ENCODE measurements around the gene LEFTY1.

LEFTY1 gene

DNA sequence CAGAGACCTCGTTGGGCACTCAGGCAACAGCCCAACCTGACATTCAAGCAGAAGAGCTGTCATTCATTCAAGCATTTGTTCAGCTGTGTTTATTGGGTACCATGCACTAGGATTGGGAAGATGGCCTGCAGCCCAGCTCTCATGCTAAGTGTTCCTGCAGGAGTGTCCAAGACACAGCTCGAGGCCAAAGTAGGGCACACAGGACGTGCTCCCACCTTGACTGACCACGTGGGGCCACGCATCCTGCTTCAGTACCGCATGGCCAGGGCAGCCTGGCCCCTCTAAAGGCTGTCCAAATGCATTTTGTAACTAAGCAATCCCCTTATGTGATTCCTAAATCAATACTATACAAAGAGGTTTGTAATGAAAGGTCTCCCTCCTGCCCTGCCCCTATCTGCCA lies 25.4 kb upstream of the LEFTY1 start:
- H3K4me1 ChIP-seq (ENCODE audit: control insufficient read depth in 1 of 2, insufficient read depth in 2 of 2, low read length in 2 of 2) = peaks cover 0 to 11% of the 10 kb centered on the region in 2 donors
- no peak overlapping the region for H3K4me3 ChIP-seq (ENCODE audit: low read depth in 1 of 2, low read length in 2 of 2)
- no peaks in the 10 kb centered on the region for H3K9me3 ChIP-seq (ENCODE audit: control insufficient read depth in 1 of 2, low read length in 2 of 2)
- H3K36me3 ChIP-seq (ENCODE audit: control insufficient read depth in 1 of 2, insufficient read depth in 2 of 2, low read length in 2 of 2) = peaks cover 13 to 15% of the 10 kb centered on the region in 2 donors
- no peaks in the 10 kb centered on the region for H3K27me3 ChIP-seq (ENCODE audit: low read depth, low read length)
- H3K27ac ChIP-seq (ENCODE audit: low read length) = no peak overlapping the region

DNA sequence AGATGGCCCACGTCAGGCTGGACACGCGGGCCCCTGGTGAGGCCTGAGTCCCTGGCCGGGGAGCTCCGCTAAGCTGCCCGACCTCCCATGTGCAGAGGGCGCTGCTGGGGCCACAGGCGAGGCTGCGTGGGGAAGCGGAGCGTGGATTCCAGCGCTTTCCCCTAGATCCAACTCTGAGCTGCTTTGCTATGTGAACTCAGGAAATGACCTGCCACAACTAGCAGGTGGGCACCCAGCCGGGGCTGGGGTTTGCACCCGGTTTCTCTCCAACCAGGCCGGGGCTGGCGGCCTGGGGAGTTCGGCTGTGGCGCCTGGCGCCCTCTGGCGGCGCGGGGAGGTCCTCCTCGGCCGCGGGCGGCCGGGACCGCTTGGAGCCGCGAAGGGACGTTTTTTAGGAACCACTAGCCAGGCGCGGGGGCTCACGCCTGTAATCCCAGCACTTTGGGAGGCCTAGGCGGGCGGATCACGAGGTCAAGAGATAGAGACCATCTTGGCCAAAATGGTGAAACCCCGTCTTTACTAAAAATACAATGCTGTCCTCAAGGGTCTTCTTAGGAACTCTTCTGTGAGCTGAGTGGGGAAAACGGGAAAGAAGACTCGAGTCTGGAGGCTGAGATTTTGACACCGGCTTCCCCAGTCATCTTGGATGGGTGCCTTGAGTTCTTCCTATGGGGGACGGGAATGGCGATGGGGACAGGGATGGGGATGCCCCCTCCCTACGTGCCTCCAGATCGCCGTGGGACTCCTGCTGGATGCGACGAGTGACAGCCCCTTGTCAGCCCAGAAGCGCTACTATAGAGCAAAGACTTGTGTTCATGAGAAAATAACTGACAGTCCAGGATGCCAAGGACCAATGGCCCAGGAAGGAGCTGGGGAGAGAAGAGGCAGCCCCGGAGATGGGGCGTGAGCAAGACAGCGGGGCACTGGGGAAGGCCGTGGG lies 22.5 kb upstream of the LEFTY1 start:
- Histone ChIP-seq H3K36me3 (ENCODE audit: control insufficient read depth in 1 of 2, insufficient read depth in 2 of 2, low read length in 2 of 2) (peaks cover 0 to 2% of the 10 kb centered on the region in 2 donors), H3K4me3 (ENCODE audit: low read depth in 1 of 2, low read length in 2 of 2) (no peak overlapping the region), H3K27ac (ENCODE audit: low read length) (no peak overlapping the region), H3K9me3 (ENCODE audit: control insufficient read depth in 1 of 2, low read length in 2 of 2) (no peaks in the 10 kb centered on the region), H3K27me3 (ENCODE audit: low read depth, low read length) (no peaks in the 10 kb centered on the region), H3K4me1 (ENCODE audit: control insufficient read depth in 1 of 2, insufficient read depth in 2 of 2, low read length in 2 of 2) (peaks cover 0 to 10% of the 10 kb centered on the region in 2 donors)

DNA sequence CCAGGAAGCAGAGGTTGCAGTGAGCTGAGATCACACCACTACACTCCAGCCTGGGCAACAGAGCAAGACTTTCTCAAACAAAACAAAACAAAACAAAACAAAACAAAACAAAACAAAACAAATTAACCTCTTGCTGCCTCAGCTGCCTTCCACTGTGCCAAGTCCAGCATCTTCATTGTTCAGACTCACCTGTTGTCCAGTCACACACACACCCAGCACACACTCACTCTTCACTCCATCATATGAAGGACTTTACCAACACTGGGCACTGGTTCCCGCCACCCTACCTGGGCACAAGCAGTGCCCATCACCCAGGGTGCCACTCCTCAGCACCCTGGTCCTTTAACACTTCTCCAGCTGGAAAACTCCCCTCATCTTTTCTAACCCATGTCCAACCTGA lies 20.5 kb upstream of the LEFTY1 start:
- Histone ChIP-seq H3K27me3 (ENCODE audit: low read depth, low read length) (no peaks in the 10 kb centered on the region), H3K9me3 (ENCODE audit: control insufficient read depth in 1 of 2, low read length in 2 of 2) (no peaks in the 10 kb centered on the region), H3K4me3 (ENCODE audit: low read depth in 1 of 2, low read length in 2 of 2) (no peak overlapping the region), H3K4me1 (ENCODE audit: control insufficient read depth in 1 of 2, insufficient read depth in 2 of 2, low read length in 2 of 2) (peaks cover 0 to 10% of the 10 kb centered on the region in 2 donors), H3K27ac (ENCODE audit: low read length) (no peak overlapping the region), H3K36me3 (ENCODE audit: control insufficient read depth in 1 of 2, insufficient read depth in 2 of 2, low read length in 2 of 2) (no peaks in the 10 kb centered on the region)

DNA sequence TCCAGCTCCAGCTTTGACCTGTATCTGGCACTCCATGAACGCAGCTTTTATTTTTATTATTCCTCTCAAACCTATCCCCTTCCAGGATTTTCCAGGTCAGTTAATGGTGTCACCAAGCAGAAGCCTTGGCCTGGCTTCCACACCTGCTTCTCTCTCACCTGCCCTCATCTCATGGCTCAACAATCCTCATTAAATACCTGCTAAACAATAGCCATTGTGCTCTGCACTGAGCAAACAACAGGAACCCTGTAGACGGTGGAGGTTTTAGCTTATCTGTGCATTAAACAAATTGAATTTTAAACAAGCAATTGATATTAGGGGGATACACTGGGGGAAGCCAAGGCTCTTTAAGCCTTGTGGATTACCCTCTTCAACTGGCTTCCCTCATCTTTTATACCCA lies 19.8 kb upstream of the LEFTY1 start:
- Histone ChIP-seq H3K27me3 (ENCODE audit: low read depth, low read length) (no peaks in the 10 kb centered on the region), H3K4me1 (ENCODE audit: control insufficient read depth in 1 of 2, insufficient read depth in 2 of 2, low read length in 2 of 2) (peaks cover 0 to 10% of the 10 kb centered on the region in 2 donors), H3K36me3 (ENCODE audit: control insufficient read depth in 1 of 2, insufficient read depth in 2 of 2, low read length in 2 of 2) (no peaks in the 10 kb centered on the region), H3K27ac (ENCODE audit: low read length) (no peak overlapping the region), H3K4me3 (ENCODE audit: low read depth in 1 of 2, low read length in 2 of 2) (no peak overlapping the region), H3K9me3 (ENCODE audit: control insufficient read depth in 1 of 2, low read length in 2 of 2) (no peaks in the 10 kb centered on the region)

DNA sequence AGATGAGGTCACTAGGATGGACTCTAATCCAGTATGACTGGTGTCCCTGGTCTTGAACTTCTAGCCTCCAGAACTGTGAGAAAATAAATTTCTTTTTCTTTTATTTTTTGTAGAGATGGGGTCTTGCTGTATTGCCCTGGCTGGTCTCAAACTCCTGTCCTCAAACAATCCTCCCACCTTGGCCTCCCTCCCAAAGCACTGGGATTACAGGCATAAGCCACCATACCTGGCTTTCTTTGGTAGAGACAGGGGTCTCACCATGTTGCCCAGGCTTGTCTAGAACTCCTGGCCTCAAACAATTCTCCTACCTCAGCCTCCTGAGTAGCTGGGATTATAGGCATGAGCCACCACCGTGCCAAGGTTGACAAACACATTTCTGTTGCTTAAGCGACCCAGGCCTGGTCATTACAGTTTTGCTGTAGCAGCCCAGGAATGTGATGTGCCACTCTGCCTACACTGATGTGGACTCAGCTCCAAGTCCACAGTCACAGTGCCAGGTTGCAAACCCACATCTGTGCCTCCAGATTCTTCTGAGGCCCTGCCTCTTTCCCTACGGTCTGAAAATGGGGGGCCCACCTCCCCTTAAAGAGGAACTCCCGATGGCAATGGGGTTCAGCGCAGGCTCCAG lies 19.2 kb upstream of the LEFTY1 start:
- peaks cover 0 to 10% of the 10 kb centered on the region in 2 donors for H3K4me1 ChIP-seq (ENCODE audit: control insufficient read depth in 1 of 2, insufficient read depth in 2 of 2, low read length in 2 of 2)
- H3K9me3 ChIP-seq (ENCODE audit: control insufficient read depth in 1 of 2, low read length in 2 of 2) = no peaks in the 10 kb centered on the region
- no peak overlapping the region for H3K27ac ChIP-seq (ENCODE audit: low read length)
- no peak overlapping the region for H3K4me3 ChIP-seq (ENCODE audit: low read depth in 1 of 2, low read length in 2 of 2)
- no peaks in the 10 kb centered on the region for H3K36me3 ChIP-seq (ENCODE audit: control insufficient read depth in 1 of 2, insufficient read depth in 2 of 2, low read length in 2 of 2)
- H3K27me3 ChIP-seq (ENCODE audit: low read depth, low read length) = no peaks in the 10 kb centered on the region

DNA sequence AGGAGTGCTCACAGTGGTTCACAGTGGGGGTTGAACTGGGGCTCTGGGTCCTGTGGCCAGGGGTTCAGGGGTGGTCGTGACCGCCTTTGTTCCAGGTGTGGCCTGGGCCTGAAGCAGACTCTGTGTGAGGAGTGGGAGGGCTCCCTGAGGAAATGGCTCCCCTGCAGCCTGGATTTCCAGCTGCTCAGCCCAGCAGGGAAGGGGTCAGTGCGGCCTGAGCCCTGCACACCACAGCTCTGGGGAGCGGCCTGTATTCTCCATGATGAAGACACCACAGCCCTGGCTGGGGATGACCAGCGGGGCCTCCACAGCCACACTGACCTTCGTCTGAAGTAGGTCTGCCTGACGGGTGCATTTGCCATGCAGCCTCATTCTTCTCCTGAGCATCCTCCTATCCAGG lies 18.4 kb upstream of the LEFTY1 start:
- Histone ChIP-seq H3K9me3 (ENCODE audit: control insufficient read depth in 1 of 2, low read length in 2 of 2) (no peaks in the 10 kb centered on the region), H3K4me3 (ENCODE audit: low read depth in 1 of 2, low read length in 2 of 2) (no peak overlapping the region), H3K27me3 (ENCODE audit: low read depth, low read length) (no peaks in the 10 kb centered on the region), H3K4me1 (ENCODE audit: control insufficient read depth in 1 of 2, insufficient read depth in 2 of 2, low read length in 2 of 2) (peaks cover 0 to 10% of the 10 kb centered on the region in 2 donors), H3K36me3 (ENCODE audit: control insufficient read depth in 1 of 2, insufficient read depth in 2 of 2, low read length in 2 of 2) (no peaks in the 10 kb centered on the region), H3K27ac (ENCODE audit: low read length) (no peak overlapping the region)

DNA sequence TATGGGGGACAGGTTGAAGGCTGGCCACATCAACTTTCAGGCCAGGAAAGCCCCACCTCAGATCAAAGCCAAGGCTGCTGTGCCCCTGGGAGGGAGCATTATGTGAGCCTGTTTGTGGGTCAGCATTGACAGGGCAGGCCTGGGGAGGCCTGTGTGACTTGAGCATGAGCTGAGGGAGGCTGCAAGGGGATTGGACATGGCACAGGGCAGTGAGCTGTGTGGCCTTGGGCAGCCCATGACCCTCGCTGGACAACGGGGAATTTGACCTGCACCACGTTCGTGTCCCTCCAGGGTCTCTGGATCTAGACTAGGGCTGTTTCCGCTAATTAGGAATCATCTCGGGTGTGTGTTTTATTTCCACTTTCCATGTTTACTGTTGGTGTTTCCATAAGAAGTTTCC lies 17.5 kb upstream of the LEFTY1 start:
- Histone ChIP-seq H3K9me3 (ENCODE audit: control insufficient read depth in 1 of 2, low read length in 2 of 2) (no peaks in the 10 kb centered on the region), H3K4me3 (ENCODE audit: low read depth in 1 of 2, low read length in 2 of 2) (no peak overlapping the region), H3K36me3 (ENCODE audit: control insufficient read depth in 1 of 2, insufficient read depth in 2 of 2, low read length in 2 of 2) (no peaks in the 10 kb centered on the region), H3K4me1 (ENCODE audit: control insufficient read depth in 1 of 2, insufficient read depth in 2 of 2, low read length in 2 of 2) (peaks cover 0 to 7% of the 10 kb centered on the region in 2 donors), H3K27ac (ENCODE audit: low read length) (no peak overlapping the region), H3K27me3 (ENCODE audit: low read depth, low read length) (no peaks in the 10 kb centered on the region)

DNA sequence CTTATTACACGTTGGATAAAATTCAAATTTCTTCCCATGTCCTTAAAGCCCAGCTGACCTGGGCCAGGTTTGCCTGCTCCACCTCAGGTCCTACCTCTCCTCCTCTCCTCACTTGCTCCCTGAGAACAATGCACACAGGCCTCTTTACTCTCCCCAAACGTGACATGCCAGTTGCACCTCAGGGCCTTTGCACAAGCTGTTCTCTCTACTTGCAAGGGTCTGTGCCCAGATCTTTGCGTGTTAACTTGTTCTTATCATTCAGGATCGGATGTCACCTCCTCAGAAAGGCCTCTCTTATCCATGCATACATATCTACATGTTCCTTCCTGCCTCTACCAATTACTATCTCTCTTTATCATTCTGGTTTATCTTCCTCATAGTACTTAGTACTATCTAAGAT lies 14.7 kb upstream of the LEFTY1 start:
- H3K27ac ChIP-seq (ENCODE audit: low read length) = no peak overlapping the region
- H3K4me3 ChIP-seq (ENCODE audit: low read depth in 1 of 2, low read length in 2 of 2) = no peak overlapping the region
- H3K27me3 ChIP-seq (ENCODE audit: low read depth, low read length) = no peaks in the 10 kb centered on the region
- H3K4me1 ChIP-seq (ENCODE audit: control insufficient read depth in 1 of 2, insufficient read depth in 2 of 2, low read length in 2 of 2) = no peaks in the 10 kb centered on the region
- H3K36me3 ChIP-seq (ENCODE audit: control insufficient read depth in 1 of 2, insufficient read depth in 2 of 2, low read length in 2 of 2) = no peaks in the 10 kb centered on the region
- no peaks in the 10 kb centered on the region for H3K9me3 ChIP-seq (ENCODE audit: control insufficient read depth in 1 of 2, low read length in 2 of 2)

DNA sequence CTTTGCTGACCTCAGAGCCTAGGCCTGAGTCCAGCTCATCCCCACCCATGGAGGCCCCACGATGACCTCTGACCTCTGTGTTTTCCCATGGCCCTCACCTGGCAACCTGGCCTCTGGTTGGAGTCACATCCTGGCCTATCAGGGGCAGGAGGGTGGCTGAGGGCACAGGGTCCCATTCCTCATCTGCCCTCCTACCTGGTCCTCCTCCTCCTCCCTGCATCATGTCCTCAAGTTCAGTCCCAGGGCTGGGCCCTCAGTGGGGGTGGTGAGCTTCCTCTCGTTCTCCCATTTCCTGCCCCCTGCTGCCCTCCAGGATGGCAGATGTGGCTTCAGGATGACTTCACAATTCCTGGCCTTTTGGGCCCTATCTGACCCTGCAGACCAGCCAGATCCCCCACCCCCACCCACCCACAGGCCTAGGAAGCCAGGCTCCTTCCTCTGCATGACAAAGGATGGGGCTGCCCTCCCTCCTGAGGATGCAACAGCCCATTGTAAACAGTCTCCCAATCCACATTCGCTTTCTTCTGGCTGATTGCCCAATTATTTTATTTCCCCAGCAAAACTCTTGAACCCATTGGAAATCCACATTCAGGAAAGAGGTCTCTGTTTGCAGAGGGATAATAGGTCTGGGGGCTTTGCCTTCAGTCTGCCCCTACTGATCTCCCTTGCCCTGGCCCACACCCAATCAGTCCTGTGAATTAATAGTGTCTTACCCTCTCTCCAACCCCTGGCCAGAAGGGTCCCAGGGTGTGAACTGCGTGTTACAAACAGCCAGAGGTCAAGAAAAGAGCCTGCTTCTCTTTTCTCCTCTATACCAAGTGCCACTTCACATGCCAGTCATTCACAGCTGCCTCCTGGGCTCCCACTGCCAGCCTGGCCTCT lies 10.3 kb upstream of the LEFTY1 start:
- Histone ChIP-seq H3K4me3 (ENCODE audit: low read depth in 1 of 2, low read length in 2 of 2) (no peak overlapping the region), H3K9me3 (ENCODE audit: control insufficient read depth in 1 of 2, low read length in 2 of 2) (no peaks in the 10 kb centered on the region), H3K36me3 (ENCODE audit: control insufficient read depth in 1 of 2, insufficient read depth in 2 of 2, low read length in 2 of 2) (no peaks in the 10 kb centered on the region), H3K4me1 (ENCODE audit: control insufficient read depth in 1 of 2, insufficient read depth in 2 of 2, low read length in 2 of 2) (peaks cover 0 to 4% of the 10 kb centered on the region in 2 donors), H3K27ac (ENCODE audit: low read length) (no peak overlapping the region), H3K27me3 (ENCODE audit: low read depth, low read length) (no peaks in the 10 kb centered on the region)

DNA sequence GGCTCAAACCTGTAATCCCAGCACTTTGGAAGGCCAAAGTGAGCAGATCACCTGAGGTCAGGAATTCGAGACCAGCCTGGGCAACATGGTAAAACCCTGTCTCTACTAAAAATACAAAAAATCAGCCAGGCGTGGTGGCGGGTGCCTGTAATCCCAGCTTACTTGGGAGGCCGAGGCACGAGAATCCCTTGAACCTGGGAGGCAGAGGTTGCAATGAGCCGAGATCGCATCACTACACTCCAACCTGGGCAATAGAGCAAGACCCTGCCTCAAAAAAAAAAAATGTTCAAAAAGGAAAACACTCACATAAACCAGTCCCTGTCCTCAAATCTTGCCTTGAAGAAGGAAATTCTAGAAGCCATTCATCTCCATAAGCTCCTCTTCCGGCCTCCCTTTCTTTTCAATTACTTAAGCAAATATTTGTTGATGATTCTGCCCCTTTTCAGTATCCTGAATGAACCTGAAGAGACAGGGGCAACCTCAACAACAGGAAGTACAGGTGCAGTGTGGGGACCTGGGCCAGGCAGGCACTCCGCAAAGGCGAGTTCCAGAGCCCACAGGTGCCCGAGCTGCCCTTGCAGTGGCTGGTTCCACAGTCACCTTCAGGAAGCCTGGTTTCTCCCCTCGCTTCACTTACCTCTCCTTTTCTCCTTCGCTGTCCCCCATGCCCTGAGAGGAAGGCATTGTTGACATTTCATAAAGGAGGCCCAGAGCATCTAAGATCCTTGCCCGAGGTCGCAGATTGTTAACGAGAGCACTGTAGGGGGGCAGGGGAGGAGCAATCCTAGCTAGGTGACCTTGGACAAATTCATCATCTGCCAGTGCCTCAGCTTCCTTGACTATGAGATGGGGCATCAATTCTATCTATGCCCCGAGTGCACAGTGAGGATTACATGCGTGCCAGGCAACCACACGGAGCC lies 8.9 kb upstream of the LEFTY1 start:
- no peaks in the 10 kb centered on the region for H3K36me3 ChIP-seq (ENCODE audit: control insufficient read depth in 1 of 2, insufficient read depth in 2 of 2, low read length in 2 of 2)
- peaks cover 0 to 4% of the 10 kb centered on the region in 2 donors for H3K4me1 ChIP-seq (ENCODE audit: control insufficient read depth in 1 of 2, insufficient read depth in 2 of 2, low read length in 2 of 2)
- H3K9me3 ChIP-seq (ENCODE audit: control insufficient read depth in 1 of 2, low read length in 2 of 2) = no peaks in the 10 kb centered on the region
- H3K4me3 ChIP-seq (ENCODE audit: low read depth in 1 of 2, low read length in 2 of 2) = no peak overlapping the region
- no peaks in the 10 kb centered on the region for H3K27me3 ChIP-seq (ENCODE audit: low read depth, low read length)
- no peak overlapping the region for H3K27ac ChIP-seq (ENCODE audit: low read length)
